SKM-1 treated with dmso at 0.1 percent for 144 hours (cell line): ENCODE measurements around the gene USH2A.

ENCODE experiments used
- DNase-seq: peaks from one replicate; lab custom pipeline; 2025; ENCODE audit not compliant: unreplicated experiment; lab: John Stamatoyannopoulos, UW

USH2A gene

DNA sequence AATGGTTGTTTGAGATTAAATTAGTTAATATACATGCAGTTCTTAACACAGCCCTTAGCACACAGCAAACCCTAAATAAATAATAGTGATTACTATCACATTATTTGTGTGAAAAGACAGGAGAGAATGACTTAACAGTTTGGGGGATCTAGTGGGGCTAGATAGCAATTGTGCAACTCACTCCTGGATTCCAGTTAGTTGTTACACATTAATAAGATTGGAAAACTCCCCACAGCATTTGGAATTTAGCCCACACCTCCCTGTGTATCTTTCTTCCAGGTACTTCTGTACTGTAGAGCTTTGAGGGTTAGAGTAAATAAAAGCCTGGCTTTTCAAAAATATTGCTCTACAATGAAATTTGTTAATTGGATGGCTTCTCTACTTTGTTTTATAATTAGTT is 763.0 kb downstream of the USH2A start:
- DNase-seq = no peak

DNA sequence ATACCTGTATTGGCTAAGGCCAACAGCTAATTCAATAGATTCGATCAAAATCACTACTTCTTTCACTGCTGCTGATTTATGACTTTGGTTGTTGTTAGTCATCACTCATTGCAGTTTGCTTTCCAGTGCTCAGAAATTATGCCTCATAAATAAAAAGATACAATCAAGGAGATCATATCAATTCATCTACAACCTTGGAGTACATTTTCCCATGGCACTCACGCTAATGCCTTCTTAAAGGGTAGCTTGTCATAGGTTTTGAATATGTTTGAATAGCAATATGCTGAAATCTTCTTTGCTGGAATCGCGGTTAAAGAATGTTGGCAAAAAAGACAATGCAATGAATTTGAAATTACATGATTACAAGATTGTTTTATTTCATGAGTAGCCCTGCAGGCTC is 766.2 kb downstream of the USH2A start:
- no peak for DNase-seq

DNA sequence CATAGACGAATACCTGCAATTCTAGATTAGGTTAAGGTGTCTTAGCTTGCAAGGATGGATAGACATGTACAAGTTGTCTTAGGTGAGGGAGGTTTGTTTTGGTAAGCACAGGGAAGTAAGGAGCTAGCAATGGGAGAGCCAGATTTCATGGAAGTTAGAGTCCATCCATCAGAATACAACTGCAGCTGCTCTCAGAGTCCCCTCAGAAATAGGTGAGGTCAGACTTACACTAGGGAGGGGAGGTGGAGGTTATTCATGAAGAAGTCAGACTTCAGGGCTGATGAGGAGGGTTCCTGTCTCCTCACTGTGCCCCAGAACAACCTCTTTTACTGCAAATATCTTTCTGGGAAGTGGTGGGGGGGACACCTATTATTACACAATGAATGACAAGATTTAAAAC is 770.9 kb downstream of the USH2A start:
- no peak for DNase-seq

- no peak for DNase-seq
Measured at GRCh38 chr1:215651867-215652266, 771.4 kb downstream of the USH2A start.

GRCh38 chr1:215650446-215651149 is 772.6 kb downstream of the USH2A start:
- DNase-seq = no peak

DNA sequence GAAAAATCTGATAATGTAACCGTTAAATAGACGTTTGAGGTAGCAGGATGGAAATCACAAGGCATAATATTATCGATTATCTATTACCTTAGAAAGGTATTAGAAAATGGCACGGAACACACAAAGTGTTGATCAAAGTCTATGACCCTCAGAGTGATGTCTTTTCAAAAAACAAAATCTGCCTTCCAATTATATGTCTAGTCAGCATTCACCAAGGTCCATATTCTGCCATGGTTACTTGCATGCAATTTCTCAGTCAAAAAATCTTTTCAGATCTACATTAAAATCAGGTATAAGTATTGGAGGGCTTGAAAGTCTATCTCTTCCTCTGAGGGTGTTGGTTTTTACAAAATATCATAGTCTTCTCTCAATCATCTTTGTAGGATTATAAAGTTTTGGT is 774.3 kb downstream of the USH2A start:
- DNase-seq = no peak

DNA sequence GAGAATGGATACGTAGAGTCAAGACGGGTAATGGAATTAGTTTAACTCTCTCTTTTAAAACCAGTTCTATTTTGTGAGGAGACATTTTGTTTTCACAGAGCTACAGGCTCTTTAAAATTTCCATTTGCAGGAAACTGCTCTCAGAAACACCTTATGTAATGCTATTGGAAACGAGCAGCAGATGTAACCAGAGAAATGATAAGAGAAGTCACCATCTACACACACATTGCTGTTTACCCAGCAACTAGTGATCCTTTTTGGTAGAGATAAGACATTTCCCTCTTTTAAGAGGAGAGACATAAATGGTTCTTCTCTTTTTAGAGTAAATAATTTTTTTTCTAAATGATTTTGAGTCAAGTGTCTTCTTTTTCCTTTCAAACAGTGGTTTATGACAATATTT is 775.5 kb downstream of the USH2A start:
- DNase-seq = no peak

DNA sequence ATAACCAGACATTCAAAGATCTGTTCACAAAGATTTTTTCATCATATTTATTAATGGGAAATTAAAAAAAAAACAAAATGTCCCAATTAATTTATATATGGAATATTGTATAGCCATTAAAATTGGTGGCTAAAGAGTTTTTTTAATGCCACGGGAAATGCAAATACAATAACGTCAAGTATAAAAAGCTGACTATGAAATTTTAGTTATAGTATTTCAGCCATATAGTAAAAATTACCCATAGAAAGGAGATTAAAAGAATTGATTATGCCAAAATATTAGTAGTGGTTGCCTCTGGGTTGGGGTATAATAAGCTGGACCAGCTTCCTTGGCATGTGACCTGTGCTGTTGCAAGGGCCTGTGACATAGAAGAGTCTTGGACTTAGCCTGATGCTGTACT is 777.4 kb downstream of the USH2A start:
- no peak for DNase-seq

GRCh38 chr1:215645182-215645581 is 778.1 kb downstream of the USH2A start:
- no peak for DNase-seq

GRCh38 chr1:215643592-215644321 is 779.5 kb downstream of the USH2A start:
- DNase-seq = no peak

DNA sequence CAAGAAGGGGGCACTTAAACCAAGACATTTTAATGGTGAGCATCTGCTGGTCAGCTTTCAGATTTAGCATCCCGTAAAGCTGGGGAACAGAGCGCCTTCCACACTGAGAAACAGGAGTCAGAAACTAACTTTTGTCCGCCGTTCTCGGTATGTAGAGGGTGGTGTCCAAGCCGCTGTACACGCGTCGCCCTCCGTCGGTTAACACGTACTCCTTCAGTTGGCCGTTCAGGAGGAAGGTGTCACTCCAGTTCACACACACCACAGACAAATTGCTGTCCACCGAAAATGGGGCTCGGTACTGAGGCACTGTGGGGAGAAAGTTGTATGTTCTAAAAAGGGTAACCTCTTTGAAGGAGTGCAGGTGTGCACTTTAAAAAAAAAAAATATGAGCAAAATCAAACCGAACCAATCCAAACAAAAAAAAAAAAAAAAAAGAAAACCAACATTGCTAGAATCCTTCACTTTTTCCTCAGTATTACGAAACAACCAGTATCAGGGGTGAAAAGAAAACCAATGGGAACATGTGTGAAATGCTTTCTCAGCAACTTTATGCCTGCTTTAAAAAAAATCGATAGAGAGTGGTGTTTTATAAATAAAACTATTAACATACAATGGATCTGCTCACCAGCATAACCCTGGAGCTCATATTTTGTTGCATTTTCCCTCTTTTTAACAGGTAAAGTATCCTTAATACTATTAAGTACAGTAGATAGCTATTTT is 782.7 kb downstream of the USH2A start:
- DNase-seq = no peak

GRCh38 chr1:215637041-215637573 is 786.1 kb downstream of the USH2A start:
- no peak for DNase-seq

DNA sequence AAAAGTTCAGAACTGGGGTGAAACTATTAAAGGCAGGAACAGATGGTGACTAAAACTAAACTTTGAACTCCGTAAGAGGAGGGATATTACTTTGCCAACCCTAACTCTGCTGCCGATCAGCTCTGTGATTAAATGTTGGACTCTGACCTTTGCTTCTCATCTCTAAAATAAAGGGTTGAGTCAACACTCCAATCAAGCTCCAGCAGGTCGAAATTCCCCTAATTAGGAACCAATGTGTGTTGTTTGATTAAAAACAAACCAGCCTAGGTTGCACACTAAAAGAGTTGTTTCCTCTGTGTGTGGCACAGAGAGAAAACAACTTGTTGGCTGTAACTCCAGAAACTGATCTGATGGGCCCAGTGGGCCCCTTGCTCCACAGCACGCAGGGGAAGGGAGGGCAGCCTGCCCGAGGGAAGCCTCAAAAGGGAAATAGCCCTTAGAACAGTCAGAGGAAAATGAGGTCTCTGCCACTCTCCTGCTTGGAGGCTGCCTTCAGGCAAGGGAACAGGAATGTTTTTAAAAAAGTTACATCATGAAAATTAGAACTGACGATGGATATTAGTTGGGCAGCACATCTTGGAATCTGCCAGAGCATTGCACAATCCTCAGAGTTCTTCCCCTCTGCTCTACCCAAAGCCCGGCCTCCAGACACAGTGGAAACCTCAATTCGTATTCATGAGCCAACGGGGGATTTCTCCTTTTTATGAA is 786.8 kb downstream of the USH2A start:
- no peak for DNase-seq

DNA sequence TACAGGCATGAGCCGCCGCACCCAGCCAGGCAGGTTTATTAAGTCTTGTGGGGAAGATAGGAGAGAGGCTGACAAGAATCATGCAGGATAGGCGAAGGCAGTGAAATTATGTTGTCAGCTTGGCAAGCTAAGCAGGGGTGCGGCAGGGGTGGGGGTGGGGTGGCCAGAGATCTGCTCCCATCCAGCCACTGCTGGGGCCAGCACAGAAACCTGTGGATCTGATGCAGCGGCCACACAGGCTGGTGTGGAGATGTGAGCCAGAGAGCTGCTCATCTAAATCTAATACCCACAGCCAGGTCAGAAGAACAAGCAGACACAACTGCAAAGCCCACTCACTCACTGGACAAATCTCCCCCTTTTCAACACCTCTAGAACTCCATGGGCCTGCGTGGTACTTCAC is 787.4 kb downstream of the USH2A start:
- DNase-seq = no peak

DNA sequence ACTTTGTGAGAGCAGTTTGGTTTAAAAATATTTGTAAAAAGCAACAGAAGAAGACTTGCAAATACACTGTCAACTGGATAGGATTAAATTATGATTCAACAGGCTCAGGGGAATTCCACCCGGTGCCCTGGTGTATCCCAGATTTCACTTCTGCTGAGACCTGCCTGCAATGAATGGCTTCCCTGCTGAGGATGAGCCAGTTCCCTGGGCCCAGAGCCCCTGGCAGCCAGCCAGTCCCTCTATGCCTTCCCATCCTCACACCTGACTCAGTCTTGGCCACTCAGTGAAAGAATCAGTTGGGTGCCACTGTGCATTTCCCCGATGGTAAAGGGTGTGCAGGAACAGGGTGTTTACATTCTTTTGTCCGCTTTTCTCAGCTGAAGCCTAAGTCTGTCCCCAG is 791.8 kb downstream of the USH2A start:
- no peak for DNase-seq

GRCh38 chr1:215631040-215631439 is 792.2 kb downstream of the USH2A start:
- no peak for DNase-seq

DNA sequence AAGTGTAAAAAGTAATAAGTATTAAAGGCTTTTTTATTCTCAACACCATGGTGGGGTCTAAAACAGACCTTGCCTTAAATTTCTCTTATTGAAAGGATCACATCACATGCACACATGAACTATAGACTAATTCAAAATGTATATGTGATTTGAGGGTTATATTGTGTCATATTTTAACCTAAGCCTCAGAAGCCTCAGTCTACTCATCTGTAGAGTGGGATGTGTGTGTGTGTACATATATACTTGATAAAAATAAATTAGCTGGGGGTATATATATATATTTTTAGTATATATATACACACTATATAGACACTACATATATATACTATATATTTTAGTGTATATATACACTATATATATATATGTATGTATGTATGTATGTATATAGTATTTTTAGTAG is 797.3 kb downstream of the USH2A start:
- no peak for DNase-seq

GRCh38 chr1:215623162-215623561 is 800.1 kb downstream of the USH2A start:
- DNase-seq = no peak

DNA sequence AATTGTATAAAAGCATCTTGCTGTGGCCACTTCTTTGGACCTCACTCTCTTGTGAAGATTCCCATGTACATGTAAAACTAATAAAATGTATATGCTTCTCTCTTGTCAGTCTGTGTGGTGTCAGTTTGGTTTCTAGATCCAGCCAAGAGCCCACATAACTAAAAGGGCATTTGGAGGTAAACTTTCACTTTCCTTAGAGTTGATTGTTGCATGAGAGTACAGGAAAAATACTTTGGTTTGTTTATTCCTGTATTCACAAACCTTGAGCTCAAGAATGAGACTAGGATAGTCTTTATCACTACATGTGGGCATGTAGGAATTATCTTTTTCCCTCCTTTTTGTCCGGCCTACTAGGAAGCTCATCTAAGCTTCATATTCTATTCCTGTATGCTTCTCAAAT is 805.3 kb downstream of the USH2A start:
- no peak for DNase-seq

- no peak for DNase-seq
Measured at GRCh38 chr1:215612391-215612790, 810.9 kb downstream of the USH2A start.

GRCh38 chr1:215608646-215609045 is 814.6 kb downstream of the USH2A start:
- DNase-seq = no peak
